Kidney capillary endothelial cell (primary cell): Measurements from ENCODE around the gene NIF3L1.
"Not testable (repeated sequence)": the region's sequence is repeated elsewhere in the genome, so short reads cannot be mapped to it uniquely, and the experiment has no call there.

Source experiments
- DNase-seq: peaks from one replicate; pipeline ENCODE4 v3.0.0-alpha.2; 2018; ENCODE audit warnings: low spot score

The NIF3L1 gene

GRCh38 chr2:200871151-200871550 is 18.0 kb upstream of the NIF3L1 start:
- no peak for DNase-seq

- DNase-seq: no peak
Observed at GRCh38 chr2:200873560-200873959, 15.6 kb upstream of the NIF3L1 start.

- DNase-seq: no peak
Observed at GRCh38 chr2:200877443-200877842, 11.7 kb upstream of the NIF3L1 start.

DNA sequence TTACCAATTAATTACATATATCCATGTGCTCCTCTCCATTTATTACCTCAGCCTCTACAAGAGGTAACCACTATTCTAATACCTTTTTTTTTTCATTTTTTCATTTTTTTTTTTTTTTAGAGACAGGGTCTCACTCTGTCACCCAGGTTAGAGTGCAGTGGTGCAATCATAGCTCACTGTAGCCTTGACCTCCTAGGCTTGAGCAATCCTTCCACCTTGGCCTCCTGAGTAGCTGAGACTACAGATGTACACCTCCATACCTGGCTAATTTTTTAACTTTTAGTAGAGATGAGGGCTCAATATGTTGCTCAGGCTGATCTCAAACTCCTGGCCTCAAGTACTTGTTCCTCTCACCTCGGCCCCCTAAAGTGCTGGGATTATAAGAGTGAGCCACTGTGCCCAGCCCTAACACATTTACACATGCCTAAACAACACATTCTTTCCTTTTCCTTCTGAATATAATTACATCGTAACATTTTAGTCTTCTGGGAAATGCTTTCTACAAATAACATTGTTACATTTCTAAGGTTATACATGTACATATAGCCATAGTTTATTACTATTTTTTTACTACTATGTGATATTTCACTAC is 10.8 kb upstream of the NIF3L1 start:
- DNase-seq: no peak

- not testable (repeated sequence) for DNase-seq
Observed at GRCh38 chr2:200881715-200882249, 7.4 kb upstream of the NIF3L1 start.

DNA sequence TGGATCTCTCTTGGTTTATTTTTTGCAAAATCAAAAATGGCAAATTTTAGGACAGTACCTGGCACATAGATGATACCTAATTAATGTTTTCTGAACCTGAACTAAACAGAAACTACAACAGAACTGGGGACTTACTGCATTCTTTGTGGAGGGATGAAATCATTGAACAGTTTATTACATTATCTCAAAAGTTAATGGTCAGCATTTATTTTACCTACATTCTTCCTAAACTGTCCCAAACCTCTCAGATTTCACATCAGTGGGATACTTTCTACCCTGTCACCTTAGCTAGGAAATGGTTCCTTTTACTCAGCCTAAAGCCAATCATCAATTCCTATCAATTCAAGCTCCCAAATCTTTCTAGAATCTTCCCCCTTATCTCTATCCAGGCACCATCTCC is 10.3 kb downstream of the NIF3L1 start:
- DNase-seq: no peak

- peak; percentile 89 for DNase-seq
Observed at GRCh38 chr2:200901459-200902072, 12.4 kb downstream of the NIF3L1 start.

DNA sequence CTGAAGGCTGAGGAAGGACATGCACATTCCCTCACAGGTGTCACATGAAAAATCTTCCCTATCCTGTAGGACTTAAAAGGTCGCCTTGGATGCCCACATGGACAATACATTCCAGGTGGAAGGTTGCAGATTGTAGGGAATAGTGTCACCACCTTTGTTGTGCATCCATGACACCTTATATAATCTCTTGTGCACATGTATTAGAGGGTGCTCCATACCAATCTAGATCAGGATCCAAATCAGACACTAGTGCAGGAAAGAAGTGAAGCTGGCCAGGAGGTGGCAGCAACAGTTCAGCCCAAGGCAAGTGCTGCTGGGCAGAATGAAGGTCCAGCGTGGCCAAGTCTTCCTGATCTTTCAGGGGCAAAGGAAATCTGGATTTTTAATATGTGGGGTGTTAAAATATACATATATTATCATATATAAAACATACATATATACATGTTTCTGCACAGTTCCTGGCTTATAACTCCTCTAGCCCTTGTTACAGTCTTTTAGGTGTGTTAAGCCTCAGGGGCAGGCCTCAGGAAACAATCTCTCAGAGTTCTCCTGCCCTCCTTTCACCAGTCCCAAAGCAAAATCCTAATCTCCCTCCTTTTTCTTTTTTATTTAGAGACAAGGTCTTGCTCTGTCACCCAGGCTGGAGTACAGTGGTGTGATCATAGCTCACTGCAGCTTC is 16.6 kb downstream of the NIF3L1 start:
- DNase-seq: peak; percentile 60

- no peak for DNase-seq
Observed at GRCh38 chr2:200909958-200910357, 20.8 kb downstream of the NIF3L1 start.

DNA sequence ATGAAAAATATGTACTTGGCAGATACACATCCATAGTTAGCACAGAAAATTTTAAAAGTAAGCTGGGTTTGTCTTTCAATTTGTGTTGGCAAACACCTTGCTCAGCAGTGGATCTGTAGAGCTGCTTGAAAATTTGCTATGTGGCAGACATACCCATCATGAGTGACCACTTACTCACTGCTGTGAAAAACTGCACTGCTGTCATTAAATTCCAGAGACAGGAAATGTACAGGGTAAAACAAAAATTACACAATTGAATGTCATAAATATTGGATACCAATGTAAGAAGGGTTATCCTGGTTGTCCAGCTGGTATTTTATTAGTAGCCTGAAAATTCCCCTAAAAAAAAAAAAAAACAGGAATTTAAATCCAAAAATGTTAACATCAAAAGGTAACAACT is 24.5 kb downstream of the NIF3L1 start:
- DNase-seq: peak; percentile 38

GRCh38 chr2:200922439-200922838 is 33.3 kb downstream of the NIF3L1 start:
- no peak for DNase-seq

GRCh38 chr2:200929334-200930249 is 40.4 kb downstream of the NIF3L1 start:
- no peak for DNase-seq

GRCh38 chr2:200930947-200931626 is 41.9 kb downstream of the NIF3L1 start:
- DNase-seq: no peak

DNA sequence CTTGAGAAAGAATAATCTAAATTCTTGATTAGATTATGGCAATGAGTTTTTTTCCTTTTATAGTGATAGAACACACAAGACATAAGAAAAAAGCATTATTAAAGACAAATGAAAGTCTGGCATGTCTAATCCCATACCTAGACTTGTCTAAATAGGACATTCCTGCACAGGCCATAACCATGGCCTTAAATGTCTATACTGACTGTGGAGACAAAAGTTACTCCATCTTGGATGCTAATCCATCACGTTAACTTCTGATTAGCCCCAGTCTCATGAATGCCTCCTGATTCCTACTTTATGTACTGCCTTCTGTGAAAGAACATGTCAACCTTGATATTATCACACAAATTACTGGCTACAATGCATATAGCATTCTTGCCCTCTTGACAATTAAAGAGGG is 50.7 kb downstream of the NIF3L1 start:
- no peak for DNase-seq

- DNase-seq: no peak
Observed at GRCh38 chr2:200943527-200944105, 54.4 kb downstream of the NIF3L1 start.

- DNase-seq: peak; percentile 66
Observed at GRCh38 chr2:200944467-200945394, 55.6 kb downstream of the NIF3L1 start.

GRCh38 chr2:200945395-200945729 is 56.2 kb downstream of the NIF3L1 start:
- no peak for DNase-seq

GRCh38 chr2:200950378-200950777 is 61.2 kb downstream of the NIF3L1 start:
- no peak for DNase-seq
